HG03108 (cell line): ENCODE measurements around the gene CDK10.
"Not testable (repeated sequence)": the region's sequence is repeated elsewhere in the genome, so short reads cannot be mapped to it uniquely, and the experiment has no call there.

Experiments used
- ATAC-seq: cut with Tn5 transposase; IDR thresholded peaks from one replicate; pipeline ENCODE4 v1.9.1; 2021; ENCODE audit warnings: moderate library complexity; ENCODE audit not compliant: unreplicated experiment

Gene CDK10, protein sequence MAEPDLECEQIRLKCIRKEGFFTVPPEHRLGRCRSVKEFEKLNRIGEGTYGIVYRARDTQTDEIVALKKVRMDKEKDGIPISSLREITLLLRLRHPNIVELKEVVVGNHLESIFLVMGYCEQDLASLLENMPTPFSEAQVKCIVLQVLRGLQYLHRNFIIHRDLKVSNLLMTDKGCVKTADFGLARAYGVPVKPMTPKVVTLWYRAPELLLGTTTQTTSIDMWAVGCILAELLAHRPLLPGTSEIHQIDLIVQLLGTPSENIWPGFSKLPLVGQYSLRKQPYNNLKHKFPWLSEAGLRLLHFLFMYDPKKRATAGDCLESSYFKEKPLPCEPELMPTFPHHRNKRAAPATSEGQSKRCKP

DNA sequence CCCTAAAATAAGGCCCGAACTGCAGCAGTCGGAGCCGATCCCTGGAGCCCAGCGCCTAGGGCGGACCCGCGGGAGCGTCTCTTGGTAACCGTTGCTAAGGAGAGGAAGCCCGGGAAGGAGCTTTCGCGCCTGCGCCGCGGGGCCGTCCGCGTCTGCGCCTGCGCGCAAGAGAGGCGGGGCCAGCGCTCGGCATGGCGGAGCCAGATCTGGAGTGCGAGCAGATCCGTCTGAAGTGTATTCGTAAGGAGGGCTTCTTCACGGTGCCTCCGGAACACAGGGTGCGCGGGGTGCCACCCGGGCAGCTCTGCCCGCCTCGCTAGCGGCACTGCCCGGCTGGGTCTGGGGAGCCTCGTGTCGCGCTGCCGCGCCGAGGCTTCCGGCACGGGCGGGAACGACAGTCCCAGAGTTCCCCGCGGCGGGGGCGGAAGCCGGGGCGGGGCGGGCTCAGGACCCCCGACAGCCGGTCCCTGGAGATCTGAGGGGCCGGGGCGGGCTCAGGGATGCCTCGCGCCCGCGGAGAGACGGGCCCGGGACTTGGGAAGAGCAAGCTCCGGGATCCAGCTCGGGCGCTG is at the start of gene CDK10:
Gene CDK10 (plus strand): TSS at position 170 of the 572 bp plus-strand sequence. CDS start 22 bp downstream, at position 192.
- ATAC-seq = peak; percentile 73

DNA sequence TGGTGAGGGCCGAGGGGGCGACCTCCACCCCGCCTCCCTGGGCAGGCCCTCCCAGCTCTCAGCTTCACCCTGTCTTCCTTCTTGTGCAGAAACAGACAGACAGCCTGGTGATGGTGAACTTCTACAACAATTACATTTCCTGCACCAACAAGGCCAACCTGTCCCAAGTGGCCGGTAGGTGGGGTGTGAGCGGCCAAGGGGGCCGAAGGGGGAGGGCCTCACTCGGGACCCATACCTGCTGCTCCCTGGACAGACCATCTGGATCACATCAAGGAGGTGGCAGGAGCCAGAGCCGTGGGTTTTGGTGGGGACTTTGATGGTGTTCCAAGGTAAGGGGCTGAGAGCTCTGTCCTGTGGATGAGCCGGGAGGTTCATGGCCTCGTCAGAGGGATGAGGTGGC is 49.1 kb upstream of the CDK10 start:
- ATAC-seq = no peak

DNA sequence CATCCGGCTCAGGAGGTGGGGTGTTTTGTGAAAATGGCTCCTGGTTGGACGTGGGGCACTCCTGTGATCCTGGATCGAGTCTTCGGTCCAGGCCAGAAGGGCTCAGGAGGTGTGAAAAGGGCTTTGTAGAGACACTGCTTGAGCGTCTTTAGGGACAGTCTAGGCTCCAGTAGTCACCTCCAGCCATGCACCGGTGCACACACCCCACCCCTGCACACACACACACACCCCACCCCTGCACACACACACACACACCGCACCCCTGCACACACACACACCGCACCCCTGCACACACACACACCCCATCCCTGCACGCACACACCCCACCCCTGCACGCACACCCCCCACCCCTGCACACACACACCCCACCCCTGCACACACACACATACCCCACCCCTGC is 48.0 kb upstream of the CDK10 start:
- ATAC-seq = no peak

DNA sequence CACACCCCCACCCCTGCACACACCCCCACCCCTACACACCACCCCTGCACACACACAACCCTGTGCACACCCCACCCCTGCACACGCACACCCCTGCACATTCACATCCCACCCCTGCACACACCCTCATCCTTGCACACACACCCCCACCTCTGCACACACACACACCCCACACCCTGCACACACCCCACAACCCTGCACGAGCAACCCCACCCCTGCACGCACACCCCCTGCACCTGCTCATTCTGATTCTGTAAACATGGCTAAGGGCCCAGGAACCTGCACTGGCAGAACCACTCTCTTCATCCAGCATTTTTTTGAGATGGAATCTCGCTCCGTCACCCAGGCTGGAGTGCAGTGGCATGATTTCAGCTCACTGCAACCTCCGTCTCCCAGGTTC is 47.1 kb upstream of the CDK10 start:
- no peak for ATAC-seq

DNA sequence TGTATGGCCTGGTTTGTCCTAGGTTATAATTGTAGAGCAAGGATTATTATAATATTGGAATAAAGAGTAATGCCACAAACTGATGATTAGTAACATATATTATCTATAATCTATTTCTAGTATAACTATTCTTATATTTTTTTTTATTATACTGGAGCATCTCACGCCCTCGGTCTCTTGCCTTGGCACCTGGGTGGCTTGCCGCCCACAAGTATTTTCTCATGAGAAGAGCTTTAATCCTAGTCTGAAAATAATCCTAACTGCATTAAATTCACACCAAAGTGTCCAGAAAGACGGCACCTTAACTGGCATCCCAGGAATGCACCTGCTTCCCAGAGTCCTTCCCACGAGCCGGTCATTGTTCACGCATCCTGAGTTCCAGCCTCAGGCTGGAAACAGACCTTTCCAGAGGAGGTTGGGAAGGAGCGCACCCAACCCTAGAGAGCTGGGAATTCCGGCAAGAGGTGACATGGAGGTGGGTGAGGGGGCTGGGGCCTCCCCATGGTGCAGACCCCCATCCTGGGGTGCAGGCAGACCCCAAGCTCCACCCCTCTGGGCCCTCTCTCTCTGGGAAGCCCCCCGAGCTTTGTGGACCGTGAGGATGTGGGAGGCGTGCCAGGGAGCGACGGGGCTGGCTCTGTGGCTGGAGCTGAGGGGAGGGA is 44.9 kb upstream of the CDK10 start:
- ATAC-seq = no peak

DNA sequence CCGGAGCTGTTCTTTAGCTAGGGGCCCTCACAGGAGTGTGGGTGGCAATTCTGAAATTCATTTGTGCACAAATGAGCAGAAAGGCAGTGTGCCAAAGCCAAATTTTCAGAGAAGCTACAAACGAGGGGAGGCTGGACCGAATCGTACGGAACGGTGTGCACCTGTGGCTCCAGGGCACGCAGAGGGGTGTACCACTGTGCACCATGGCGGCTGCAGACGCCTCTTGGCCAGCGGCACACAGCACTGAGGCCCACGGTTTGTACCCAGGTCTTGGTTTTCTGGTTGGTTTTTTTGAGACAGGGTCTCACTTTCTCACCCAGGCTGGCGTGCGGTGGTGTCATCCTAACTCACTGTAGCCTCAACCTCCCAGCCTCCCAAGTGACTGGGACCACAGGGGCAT is 43.9 kb upstream of the CDK10 start:
- no peak for ATAC-seq

DNA sequence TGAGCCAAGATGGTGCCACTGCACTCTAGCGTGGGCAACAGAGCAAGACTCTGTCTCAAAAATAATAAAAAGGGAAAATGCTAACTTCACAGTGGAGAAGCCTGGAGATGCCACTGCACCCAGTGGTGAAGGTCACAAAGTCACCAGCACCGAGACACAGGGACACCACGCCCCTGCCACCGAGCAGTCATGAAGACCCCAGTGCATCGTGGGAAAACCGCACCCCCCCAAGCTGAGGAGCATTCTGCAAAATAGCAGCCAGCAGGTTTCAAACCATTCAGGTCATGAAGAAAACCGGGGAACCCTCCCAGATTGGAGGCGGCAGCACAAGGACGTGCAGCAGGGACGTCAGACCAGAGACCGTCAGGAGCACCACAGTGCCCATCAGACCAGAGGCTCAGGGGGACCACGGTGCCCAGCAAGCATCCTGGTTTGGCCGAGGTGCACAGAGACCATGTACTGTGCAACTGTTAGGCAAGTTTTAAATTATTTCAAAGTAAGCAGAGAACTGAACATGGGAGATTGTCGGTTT is 42.7 kb upstream of the CDK10 start:
- no peak for ATAC-seq

DNA sequence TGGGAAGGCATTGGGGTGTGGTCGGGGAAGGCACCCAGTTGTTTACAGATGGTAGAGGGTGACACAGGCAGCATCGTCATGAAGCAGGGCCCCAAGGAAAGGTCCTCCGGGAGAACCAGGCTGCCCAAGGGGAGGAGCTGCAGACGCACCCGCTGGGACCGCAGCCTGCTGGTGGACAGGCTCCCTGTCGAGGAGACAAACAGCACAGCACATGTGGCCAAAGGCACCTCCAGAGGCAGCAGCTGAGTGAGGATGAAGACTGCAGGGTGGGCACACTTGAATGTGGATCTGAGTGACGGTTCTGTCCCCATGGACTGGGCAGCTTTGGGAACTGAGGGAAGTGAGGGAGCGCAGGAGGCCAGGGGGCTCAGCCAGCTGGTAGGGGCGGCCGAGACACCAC is 41.4 kb upstream of the CDK10 start:
- no peak for ATAC-seq

DNA sequence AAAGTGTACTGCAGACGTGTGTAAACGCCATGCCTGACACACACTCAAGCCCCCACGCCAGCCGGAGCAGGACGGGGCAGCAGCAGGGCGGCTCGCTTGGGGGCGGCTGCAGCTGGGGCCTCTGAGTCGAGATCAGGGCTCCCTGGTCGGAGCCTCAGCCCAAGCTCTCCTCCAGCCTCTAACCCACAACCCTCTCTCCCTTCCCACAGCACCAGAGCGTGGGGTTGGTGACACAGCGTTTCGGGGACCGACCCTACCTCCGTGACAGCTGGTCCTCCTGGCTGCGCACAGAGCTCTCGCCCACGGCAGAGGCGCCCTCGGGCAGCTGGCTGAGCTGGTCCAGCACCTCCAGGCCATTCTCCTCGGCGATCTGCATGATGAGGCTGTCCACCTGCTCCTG is 40.2 kb upstream of the CDK10 start:
- ATAC-seq = no peak

DNA sequence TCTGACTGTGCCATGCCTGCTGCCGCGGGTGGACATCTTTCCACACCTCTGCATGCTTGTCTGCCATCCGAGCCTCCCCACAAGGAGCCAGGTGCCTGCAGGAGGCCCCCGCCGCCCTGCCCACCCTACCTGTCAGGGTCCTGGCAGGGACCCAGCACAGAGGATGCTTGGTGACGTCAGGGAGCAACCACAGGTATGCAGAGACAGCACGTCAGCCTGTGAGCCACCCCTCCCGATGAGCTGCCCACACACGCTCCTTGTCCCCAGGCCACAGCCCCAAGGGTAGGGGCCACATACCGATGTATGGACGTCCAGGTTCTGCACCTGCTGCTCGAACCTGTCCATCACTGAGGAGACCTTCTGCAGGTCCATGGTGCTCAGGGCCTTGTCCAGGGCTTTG is 39.6 kb upstream of the CDK10 start:
- ATAC-seq = no peak

DNA sequence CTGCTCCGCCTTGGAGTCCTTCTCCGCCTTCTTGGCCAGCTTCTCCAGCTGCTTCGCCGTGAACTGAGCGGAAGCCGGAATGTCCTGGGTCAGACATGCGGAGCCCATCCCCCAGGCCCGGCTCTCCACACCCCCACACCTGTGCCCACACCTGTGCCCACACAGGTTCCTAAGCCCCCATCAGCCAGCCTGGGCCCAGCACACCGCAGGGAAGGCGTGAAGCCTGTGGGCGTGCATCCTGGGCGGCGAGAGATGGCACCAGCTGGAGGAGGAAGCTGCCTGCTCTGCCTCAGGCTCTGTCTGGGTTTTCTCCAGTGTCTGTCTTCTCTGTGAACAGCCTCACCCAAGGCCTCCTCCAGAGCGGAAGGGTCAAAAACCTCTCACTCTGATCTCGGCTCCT is 34.9 kb upstream of the CDK10 start:
- ATAC-seq = no peak

DNA sequence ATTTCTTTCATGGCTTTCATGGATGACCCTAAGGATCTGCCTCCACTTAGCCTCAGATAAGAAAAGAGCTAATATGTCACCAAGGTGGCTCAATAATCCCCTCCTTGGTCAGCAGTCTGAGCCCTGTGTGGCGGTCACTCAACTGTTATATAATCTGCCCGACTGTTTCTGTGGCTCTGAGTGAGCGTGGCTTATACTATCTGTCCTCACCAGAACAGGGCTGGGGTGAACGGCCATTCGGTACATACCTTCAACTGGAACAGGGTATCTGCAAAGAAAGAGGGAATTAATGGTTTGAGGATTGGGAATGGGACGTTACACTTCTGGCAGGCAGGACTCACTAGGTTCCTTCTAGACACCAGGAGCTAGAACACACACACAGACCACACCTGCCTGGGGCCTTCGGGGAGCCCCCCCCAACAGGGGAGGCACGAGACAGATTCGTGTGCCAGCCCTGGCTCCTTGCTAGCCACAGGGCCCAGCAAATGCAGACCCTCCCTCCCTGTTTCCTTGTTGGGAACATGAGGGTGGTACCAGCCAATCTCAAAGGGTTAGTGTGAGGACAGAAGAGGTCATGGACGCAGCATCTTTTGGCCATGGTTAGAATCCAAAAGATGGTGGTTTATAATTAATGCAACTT is 32.7 kb upstream of the CDK10 start:
- no peak for ATAC-seq

DNA sequence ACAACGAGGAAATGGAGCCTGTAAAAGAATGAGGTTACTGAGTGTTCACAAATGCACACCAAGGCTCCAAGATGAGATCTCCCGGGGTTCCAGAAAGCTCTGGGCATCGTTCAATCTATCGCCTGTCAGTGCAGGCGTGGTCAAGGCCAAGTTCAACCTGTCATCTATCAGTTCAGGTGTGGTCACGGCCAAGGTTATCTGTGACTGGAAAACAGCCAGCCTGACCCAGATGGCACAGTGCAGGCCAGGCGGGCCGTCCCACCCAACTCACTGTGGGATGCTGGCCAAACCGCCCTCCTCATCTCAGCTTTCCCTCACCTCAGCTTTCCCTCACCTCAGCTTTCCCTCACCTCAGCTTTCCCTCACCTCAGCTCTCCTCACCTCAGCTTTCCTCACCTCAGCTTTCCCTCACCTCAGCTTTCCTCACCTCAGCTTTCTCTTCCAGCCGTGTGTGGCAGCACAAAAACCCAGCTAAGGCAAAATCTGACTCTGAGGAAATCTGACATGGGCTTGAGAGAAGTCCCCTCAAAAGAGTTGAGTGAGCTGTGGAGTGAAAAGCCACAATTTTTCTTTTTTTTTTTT is 31.3 kb upstream of the CDK10 start:
- no peak for ATAC-seq

DNA sequence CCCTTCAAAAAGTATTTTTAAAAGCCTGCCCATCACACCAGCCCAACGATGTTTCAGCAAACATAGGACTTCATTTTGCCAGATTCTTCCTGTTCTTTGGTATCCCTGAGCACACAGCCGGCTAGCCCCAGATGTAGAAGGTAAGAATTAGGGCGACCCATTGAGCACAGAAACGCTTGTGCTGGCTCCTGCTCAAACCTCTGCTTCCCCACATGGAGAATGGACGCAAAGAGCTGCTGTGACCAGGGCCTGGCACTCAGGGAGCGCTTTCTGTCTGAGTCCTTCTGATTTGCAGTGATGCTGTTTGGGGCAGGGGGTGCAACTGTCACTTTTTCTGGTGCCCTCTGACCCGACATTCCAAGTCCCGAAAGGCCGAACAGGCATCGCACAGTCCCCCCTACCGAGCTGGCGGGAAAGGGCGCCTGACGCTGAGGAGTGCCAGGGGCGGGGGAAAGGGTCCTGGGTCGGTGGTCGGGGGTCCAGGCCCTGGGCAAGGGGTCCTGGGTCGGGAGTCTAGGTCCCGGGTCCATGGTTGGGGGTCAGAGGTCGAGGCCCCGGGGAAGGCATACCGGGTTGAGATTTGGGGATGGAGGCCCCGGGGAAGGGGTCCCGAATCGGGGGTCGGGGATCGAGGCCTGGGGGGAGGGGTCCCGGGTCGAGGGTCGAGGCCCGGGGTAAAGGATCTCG is 29.9 kb upstream of the CDK10 start:
- ATAC-seq = no peak

DNA sequence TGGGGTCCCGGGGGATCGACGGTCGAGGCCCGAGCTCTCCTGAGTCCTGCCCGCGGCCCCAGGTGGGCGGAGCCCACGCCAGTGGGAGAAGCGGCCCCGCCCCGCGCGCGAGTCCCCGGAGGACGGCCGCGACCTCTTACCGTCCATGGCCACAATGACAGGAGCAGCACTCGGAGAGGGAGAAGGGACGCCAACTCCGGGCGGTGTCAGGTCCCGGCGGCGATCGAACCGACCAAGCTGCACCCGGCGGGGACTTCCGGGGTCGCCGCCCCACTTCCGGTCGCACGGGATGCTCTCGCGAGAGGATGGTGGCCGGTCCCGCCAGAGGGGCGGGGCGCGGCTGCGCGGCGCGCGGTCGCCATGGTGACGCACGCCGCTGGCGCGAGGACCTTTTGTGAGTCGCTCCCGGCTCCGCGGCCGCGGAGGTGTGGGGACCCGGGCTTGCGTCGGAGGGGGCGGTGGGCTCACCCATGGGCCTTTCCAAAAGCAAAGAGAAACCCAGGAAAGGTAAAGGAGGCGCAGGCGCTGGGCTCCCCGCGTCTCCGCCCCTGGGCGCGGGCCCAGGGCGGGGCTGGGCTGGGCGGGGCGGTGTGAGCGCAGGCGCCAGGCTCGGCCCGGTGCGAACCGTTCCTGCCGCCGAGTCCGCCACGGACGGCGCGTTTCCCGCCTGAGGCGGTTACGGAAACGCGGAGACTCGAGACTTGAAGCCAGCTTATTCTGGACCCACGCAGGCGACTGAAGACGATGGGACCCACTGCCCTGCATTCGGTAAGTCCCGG is 28.9 kb upstream of the CDK10 start, which contains the start of the genes CHMP1A and SPATA33:
Gene CHMP1A (minus strand): TSS at position 267 of the 779 bp plus-strand sequence. CDS start 120 bp downstream, at position 147.
Gene SPATA33 (plus strand): TSS at position 395 of the 779 bp plus-strand sequence. CDS start 76 bp downstream, at position 471.
- peak; percentile 90 for ATAC-seq

DNA sequence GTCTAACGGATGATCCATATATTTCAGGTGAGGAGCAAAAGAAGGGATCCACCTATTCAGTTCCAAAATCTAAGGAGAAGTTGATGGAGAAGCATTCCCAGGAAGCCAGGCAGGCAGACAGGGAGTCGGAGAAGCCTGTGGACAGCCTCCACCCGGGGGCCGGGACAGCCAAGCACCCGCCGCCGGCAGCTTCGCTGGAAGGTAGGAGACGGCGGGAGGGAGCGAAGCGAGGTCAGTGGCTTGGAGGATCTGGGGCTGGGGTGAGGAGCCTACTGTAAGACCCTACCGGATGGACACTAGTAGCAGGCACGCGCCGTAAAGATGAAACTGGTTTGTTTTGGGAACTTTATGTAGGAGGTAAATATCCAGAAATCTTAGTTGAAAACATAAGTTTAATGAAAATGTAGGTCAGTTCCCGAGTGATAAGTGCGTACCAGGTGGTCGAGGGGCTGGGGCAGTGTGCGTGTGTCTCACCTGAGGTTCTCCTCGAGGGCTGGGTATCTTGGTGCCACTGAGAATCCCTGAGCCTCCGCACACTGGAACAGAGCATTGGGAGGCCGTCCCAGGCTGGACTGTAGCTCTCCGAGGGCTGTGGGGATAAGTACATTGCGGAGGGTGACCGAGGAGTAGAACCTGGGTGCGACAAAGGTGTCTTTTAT is 28.1 kb upstream of the CDK10 start:
- ATAC-seq = no peak

DNA sequence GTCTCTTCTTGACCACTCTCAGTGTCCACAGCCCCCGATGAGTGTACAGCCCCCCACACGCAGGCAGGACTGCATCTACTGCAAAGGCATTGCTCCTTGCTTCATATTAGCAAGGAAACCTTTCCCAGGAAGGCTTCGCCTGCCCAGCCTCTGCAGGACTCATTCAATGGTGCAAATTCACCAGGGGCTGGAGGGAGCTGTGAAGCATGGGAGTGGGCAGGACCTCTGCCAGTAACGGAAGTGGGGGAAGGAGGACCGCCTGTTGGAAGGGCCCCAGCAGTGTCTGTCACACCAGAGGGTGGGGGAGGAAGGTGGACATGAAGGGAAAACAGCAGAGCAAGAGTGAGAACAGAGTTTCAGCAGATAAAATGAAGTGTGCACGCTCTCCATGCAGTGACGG is 26.3 kb upstream of the CDK10 start:
- ATAC-seq = no peak

DNA sequence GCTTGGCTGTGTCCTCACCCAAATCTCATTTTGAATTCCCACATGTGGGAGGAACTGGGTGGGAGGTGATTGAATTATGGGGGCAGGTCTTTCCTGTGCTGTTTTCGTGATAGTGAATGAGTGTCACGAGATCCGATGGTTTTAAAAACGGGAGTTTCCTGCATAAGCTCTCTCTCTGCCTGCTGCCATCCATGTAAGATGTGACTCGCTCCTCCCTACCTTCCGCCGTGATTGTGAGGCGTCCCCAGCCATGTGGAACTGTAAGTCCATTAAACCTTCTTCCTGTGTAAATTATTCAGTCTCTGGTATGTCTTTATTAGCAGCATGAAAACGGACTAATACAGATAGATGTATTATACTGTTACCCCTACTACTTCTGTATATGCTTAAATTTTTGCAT is 25.3 kb upstream of the CDK10 start:
- ATAC-seq = no peak

DNA sequence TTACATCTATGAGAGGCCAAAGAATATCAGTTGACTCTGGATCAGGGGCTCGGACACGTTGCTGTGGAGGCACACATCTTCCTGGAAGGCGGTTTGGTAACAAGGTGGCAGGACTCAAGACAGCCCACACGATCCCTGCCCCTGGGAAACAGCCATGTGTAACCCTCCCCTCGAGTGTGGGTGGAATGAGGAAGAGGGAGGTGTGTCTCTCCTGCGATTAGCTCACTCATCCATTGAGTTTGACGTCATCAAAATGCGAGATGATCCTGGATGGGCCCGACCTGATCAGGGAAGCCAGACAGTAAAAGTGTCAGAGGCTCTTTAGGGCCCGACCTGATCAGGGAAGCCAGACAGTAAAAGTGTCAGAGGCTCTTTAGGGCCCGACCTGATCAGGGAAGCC is 22.3 kb upstream of the CDK10 start:
- not testable (repeated sequence) for ATAC-seq
